Ishikawa (cell line): ENCODE measurements around the gene TAF11L3.

Source experiments
- CEBPB ChIP-seq: IDR thresholded peaks from 2 replicates; pipeline ENCODE4 v1.6.1; 2012
- CREB1 ChIP-seq: IDR thresholded peaks from 2 replicates; pipeline ENCODE4 v1.6.1; 2012; ENCODE audit warnings: low read depth
- EGR1 ChIP-seq: IDR thresholded peaks from 2 replicates; pipeline ENCODE4 v1.6.1; 2012
- EP300 ChIP-seq: IDR thresholded peaks from 2 replicates; pipeline ENCODE4 v1.6.1; 2012; ENCODE audit warnings: borderline replicate concordance
- FOXM1 ChIP-seq: IDR thresholded peaks from 2 replicates; pipeline ENCODE4 v1.6.1; 2012; ENCODE audit warnings: low read depth, borderline replicate concordance
- MAX ChIP-seq: IDR thresholded peaks from 2 replicates; pipeline ENCODE4 v1.6.1; 2012
- NFIC ChIP-seq: IDR thresholded peaks from 2 replicates; pipeline ENCODE4 v1.6.1; 2012
- RAD21 ChIP-seq: IDR thresholded peaks from 2 replicates; pipeline ENCODE4 v1.6.1; 2012; ENCODE audit warnings: low read depth
- TAF1 ChIP-seq: IDR thresholded peaks from 2 replicates; pipeline ENCODE4 v1.6.1; 2012; ENCODE audit warnings: low read depth, mild to moderate bottlenecking
- TCF12 ChIP-seq: IDR thresholded peaks from 2 replicates; pipeline ENCODE4 v1.6.1; 2012; ENCODE audit warnings: low read depth
- TEAD4 ChIP-seq: IDR thresholded peaks from 2 replicates; pipeline ENCODE4 v1.6.1; 2012
- YY1 ChIP-seq: IDR thresholded peaks from 2 replicates; pipeline ENCODE4 v1.6.1; 2012; ENCODE audit warnings: low read depth
- ZBTB7A ChIP-seq: IDR thresholded peaks from 2 replicates; pipeline ENCODE4 v1.6.1; 2012; ENCODE audit warnings: low read depth
- TF ChIP-seq, protein P1 (sequence below): IDR thresholded peaks from 2 replicates; pipeline ENCODE4 v1.6.1; 2012; ENCODE audit warnings: low read depth, mild to moderate bottlenecking
- TF ChIP-seq, protein P2 (sequence below): IDR thresholded peaks from 2 replicates; pipeline ENCODE4 v1.6.1; 2012

Gene TAF11L3

GRCh38 chr5:17482790-17483189 is 35.4 kb upstream of the TAF11L3 start:
- TF ChIP-seq EGR1 (no peak), YY1 (no peak), TAF1 (no peak), NFIC (no peak), ZBTB7A (no peak), TEAD4 (no peak), TCF12 (no peak), RAD21 (no peak), EP300 (no peak), MAX (no peak), FOXM1 (no peak), CREB1 (no peak), CEBPB (no peak)
- TF ChIP-seq, protein P1, sequence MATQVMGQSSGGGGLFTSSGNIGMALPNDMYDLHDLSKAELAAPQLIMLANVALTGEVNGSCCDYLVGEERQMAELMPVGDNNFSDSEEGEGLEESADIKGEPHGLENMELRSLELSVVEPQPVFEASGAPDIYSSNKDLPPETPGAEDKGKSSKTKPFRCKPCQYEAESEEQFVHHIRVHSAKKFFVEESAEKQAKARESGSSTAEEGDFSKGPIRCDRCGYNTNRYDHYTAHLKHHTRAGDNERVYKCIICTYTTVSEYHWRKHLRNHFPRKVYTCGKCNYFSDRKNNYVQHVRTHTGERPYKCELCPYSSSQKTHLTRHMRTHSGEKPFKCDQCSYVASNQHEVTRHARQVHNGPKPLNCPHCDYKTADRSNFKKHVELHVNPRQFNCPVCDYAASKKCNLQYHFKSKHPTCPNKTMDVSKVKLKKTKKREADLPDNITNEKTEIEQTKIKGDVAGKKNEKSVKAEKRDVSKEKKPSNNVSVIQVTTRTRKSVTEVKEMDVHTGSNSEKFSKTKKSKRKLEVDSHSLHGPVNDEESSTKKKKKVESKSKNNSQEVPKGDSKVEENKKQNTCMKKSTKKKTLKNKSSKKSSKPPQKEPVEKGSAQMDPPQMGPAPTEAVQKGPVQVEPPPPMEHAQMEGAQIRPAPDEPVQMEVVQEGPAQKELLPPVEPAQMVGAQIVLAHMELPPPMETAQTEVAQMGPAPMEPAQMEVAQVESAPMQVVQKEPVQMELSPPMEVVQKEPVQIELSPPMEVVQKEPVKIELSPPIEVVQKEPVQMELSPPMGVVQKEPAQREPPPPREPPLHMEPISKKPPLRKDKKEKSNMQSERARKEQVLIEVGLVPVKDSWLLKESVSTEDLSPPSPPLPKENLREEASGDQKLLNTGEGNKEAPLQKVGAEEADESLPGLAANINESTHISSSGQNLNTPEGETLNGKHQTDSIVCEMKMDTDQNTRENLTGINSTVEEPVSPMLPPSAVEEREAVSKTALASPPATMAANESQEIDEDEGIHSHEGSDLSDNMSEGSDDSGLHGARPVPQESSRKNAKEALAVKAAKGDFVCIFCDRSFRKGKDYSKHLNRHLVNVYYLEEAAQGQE: no peak
- TF ChIP-seq, protein P2, sequence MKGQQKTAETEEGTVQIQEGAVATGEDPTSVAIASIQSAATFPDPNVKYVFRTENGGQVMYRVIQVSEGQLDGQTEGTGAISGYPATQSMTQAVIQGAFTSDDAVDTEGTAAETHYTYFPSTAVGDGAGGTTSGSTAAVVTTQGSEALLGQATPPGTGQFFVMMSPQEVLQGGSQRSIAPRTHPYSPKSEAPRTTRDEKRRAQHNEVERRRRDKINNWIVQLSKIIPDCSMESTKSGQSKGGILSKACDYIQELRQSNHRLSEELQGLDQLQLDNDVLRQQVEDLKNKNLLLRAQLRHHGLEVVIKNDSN: no peak

DNA sequence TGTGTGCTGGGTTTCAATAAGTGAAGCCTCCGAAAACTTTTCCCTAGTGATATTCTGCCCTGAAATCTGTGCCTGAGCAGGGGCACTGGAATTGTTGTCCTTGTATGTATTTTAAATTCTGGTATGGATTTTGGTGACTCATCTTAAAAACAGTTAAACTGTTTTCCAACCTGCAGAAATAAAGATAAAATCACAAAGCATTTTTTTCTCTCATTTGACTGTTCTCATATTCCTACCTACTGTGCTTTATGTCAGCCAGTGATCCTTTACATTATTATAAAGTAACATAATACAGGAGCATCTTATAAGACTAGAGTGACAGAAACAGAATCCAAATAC is 31.0 kb upstream of the TAF11L3 start:
- TF ChIP-seq NFIC (no peak), CREB1 (no peak), EP300 (no peak), ZBTB7A (no peak), TEAD4 (no peak), EGR1 (no peak), TCF12 (no peak), MAX (no peak), YY1 (no peak), CEBPB (no peak), TAF1 (no peak), FOXM1 (no peak)
- TF ChIP-seq, protein P1: no peak
- TF ChIP-seq, protein P2: no peak

DNA sequence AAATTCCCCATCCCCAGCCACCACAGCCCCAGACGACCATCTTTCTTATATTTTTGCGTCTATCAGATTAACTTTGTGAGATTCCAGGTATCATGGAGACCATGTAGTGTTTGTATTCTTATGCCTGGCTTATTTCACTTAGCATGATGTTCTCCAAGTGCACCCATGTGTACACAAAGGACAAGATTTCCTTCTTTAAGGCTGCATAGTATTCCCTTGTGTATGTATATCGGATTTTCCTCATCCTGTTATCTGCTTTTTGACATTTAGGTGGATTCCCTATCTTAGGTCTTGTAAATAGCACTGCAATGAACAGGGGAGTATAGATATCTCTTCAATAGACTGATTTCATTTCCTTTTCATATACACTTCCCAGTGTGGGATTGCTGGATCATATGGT is 25.4 kb upstream of the TAF11L3 start:
- no peak for TF ChIP-seq MAX

- TF ChIP-seq FOXM1 (no peak), MAX (no peak), EP300 (no peak), NFIC (no peak), TAF1 (no peak), CEBPB (no peak), RAD21 (no peak), YY1 (no peak), CREB1 (no peak), TCF12 (no peak), TEAD4 (no peak), EGR1 (no peak), ZBTB7A (no peak)
- TF ChIP-seq, protein P2: no peak
- TF ChIP-seq, protein P1: no peak
Observed at GRCh38 chr5:17497446-17497845, 20.7 kb upstream of the TAF11L3 start.
